Osteocyte (in vitro differentiated cells): Measurements from ENCODE around the gene KLHDC7B. TPM values are rescaled to one million over a fixed set of nuclear protein-coding genes. Genes with fewer than 3 reads are reported as not detected.

Experiments
- DNase-seq: peaks from one replicate; pipeline ENCODE4 v3.0.0; 2021; ENCODE audit warnings: mixed read lengths; ENCODE audit not compliant: unreplicated experiment; ENCODE audit errors: extremely low spot score
- H3K27ac Mint-ChIP-seq: one replicate; pipeline ENCODE4 v1.8.0; 2021; ENCODE audit warnings: mild to moderate bottlenecking, mixed read lengths; ENCODE audit not compliant: unreplicated experiment
- H3K27me3 Mint-ChIP-seq: one replicate; pipeline ENCODE4 v1.8.0; 2021; ENCODE audit warnings: mixed read lengths; ENCODE audit not compliant: unreplicated experiment
- H3K36me3 Mint-ChIP-seq: one replicate; pipeline ENCODE4 v1.8.0; 2021; ENCODE audit warnings: mixed read lengths; ENCODE audit not compliant: unreplicated experiment
- H3K4me1 Mint-ChIP-seq: one replicate; pipeline ENCODE4 v1.8.0; 2021; ENCODE audit warnings: mixed read lengths; ENCODE audit not compliant: unreplicated experiment
- H3K4me3 Mint-ChIP-seq: one replicate; pipeline ENCODE4 v1.8.0; 2021; ENCODE audit warnings: mild to moderate bottlenecking, moderate library complexity, mixed read lengths; ENCODE audit not compliant: unreplicated experiment
- H3K9me3 Mint-ChIP-seq: one replicate; pipeline ENCODE4 v1.8.0; 2021; ENCODE audit warnings: mixed read lengths; ENCODE audit not compliant: unreplicated experiment
- CTCF ChIP-seq: fragments of 200-600 bp; sonication (generic); IDR thresholded peaks from 2 replicates; pipeline ENCODE4 v1.5.0; 2021; ENCODE audit warnings: antibody characterized with exemption, mild to moderate bottlenecking, moderate library complexity
- total RNA-seq: library from RNA; stranded (reverse); gene quantifications from 2 replicates; pipeline ENCODE4 v1.2.1, GENCODE V29; 2021

Gene KLHDC7B
- total RNA-seq, 1 donor from 2014 or later, result 0.21 TPM

- H3K9me3 Mint-ChIP-seq, result no peaks in the 10 kb centered on the region
- peaks cover 16% of the 10 kb centered on the region for H3K4me1 Mint-ChIP-seq
- TF ChIP-seq CTCF, result no peak
- no peak for DNase-seq
- H3K27me3 Mint-ChIP-seq, result no peaks in the 10 kb centered on the region
- peak overlapping the region; percentile 65 for H3K27ac Mint-ChIP-seq
- H3K4me3 Mint-ChIP-seq, result peak overlapping the region; percentile 81
- H3K36me3 Mint-ChIP-seq, result no peaks in the 10 kb centered on the region
Observed at GRCh38 chr22:50508897-50509296, 36.8 kb upstream of the KLHDC7B start.

GRCh38 chr22:50513175-50513574 lies 32.5 kb upstream of the KLHDC7B start:
- H3K4me1 Mint-ChIP-seq, result peaks cover 11% of the 10 kb centered on the region
- H3K27ac Mint-ChIP-seq, result no peak overlapping the region
- DNase-seq, result no peak
- H3K4me3 Mint-ChIP-seq, result no peak overlapping the region
- H3K27me3 Mint-ChIP-seq, result no peaks in the 10 kb centered on the region
- no peaks in the 10 kb centered on the region for H3K9me3 Mint-ChIP-seq
- no peak for TF ChIP-seq CTCF
- H3K36me3 Mint-ChIP-seq, result peaks cover 8% of the 10 kb centered on the region

- H3K9me3 Mint-ChIP-seq, result no peaks in the 10 kb centered on the region
- DNase-seq, result no peak
Observed at GRCh38 chr22:50516068-50516467, 29.6 kb upstream of the KLHDC7B start.

GRCh38 chr22:50516891-50517290 lies 28.8 kb upstream of the KLHDC7B start:
- no peak for DNase-seq
- Mint-ChIP-seq H3K9me3 (no peaks in the 10 kb centered on the region), H3K27ac (no peak overlapping the region), H3K36me3 (peaks cover 13% of the 10 kb centered on the region), H3K27me3 (no peaks in the 10 kb centered on the region), H3K4me3 (no peak overlapping the region), H3K4me1 (no peaks in the 10 kb centered on the region)
- no peak for TF ChIP-seq CTCF

More at GRCh38 chr22:50516068-50516467, 29.6 kb upstream of the KLHDC7B start:
- H3K4me1 Mint-ChIP-seq, result no peaks in the 10 kb centered on the region
- peaks cover 13% of the 10 kb centered on the region for H3K36me3 Mint-ChIP-seq
- H3K27me3 Mint-ChIP-seq, result no peaks in the 10 kb centered on the region
- TF ChIP-seq CTCF, result no peak
- H3K27ac Mint-ChIP-seq, result no peak overlapping the region
- H3K4me3 Mint-ChIP-seq, result no peak overlapping the region

- DNase-seq, result no peak
- no peaks in the 10 kb centered on the region for H3K27me3 Mint-ChIP-seq
- H3K36me3 Mint-ChIP-seq, result peaks cover 13% of the 10 kb centered on the region
- H3K4me3 Mint-ChIP-seq, result no peak overlapping the region
- H3K9me3 Mint-ChIP-seq, result no peaks in the 10 kb centered on the region
- no peaks in the 10 kb centered on the region for H3K4me1 Mint-ChIP-seq
- no peak overlapping the region for H3K27ac Mint-ChIP-seq
- TF ChIP-seq CTCF, result no peak
Observed at GRCh38 chr22:50517495-50518260, 28.0 kb upstream of the KLHDC7B start.
